ENCODE data around the gene GAREM1. TPM values are rescaled to one million over a fixed set of nuclear protein-coding genes. Genes with fewer than 3 reads are reported as not detected.

The GAREM1 gene
- total RNA-seq, 4 donors from 2014 or later, result 23.6 to 29.9 (median 29.1) TPM

GRCh38 chr18:32284284-32284683 is 186.4 kb downstream of the GAREM1 start:
- Histone ChIP-seq H3K27me3 (no peaks in the 10 kb centered on the region), H3K4me1 (peaks cover 0 to 13% (median 0%) of the 10 kb centered on the region in 4 donors), H3K4me3 (no peak overlapping the region), H3K9me3 (no peaks in the 10 kb centered on the region), H3K27ac (no peak overlapping the region), H3K36me3 (peaks cover 0 to 10% (median 0%) of the 10 kb centered on the region in 3 donors)
- TF ChIP-seq CTCF (IDR thresholded peaks at IDR 0.05), result no peak
- no peak for DNase-seq

- TF ChIP-seq POLR2A (IDR thresholded peaks at IDR 0.05) (no peak), CTCF (IDR thresholded peaks at IDR 0.05) (no peak)
- Histone ChIP-seq H3K27me3 (no peaks in the 10 kb centered on the region), H3K36me3 (no peaks in the 10 kb centered on the region), H3K9me3 (no peaks in the 10 kb centered on the region), H3K4me3 (no peak overlapping the region), H3K4me1 (peaks cover 0 to 38% (median 4%) of the 10 kb centered on the region in 4 donors), H3K27ac (no peak overlapping the region)
- DNase-seq, result no peak
These were observed 189.8 kb downstream of the GAREM1 start for GRCh38 chr18:32280911-32281310.

GRCh38 chr18:32280188-32280783 is 190.4 kb downstream of the GAREM1 start:
- TF ChIP-seq CTCF (IDR thresholded peaks at IDR 0.05), result no peak
- no peak for TF ChIP-seq POLR2A (IDR thresholded peaks at IDR 0.05)
- H3K4me3 ChIP-seq, result no peak overlapping the region
- no peaks in the 10 kb centered on the region for H3K27me3 ChIP-seq
- H3K27ac ChIP-seq, result no peak overlapping the region
- DNase-seq, result no peak
- H3K4me1 ChIP-seq, result peaks cover 0 to 44% (median 4%) of the 10 kb centered on the region in 4 donors
- no peaks in the 10 kb centered on the region for H3K36me3 ChIP-seq
- no peaks in the 10 kb centered on the region for H3K9me3 ChIP-seq

GRCh38 chr18:32278177-32278799 is 192.4 kb downstream of the GAREM1 start:
- Histone ChIP-seq H3K9me3 (no peaks in the 10 kb centered on the region), H3K27me3 (no peaks in the 10 kb centered on the region), H3K36me3 (no peaks in the 10 kb centered on the region), H3K4me3 (no peak overlapping the region), H3K4me1 (peaks cover 0 to 46% (median 4%) of the 10 kb centered on the region in 4 donors), H3K27ac (peak overlapping the region in 2 of 4 donors; percentile 61 to 64)
- TF ChIP-seq POLR2A (IDR thresholded peaks at IDR 0.05) (no peak), CTCF (IDR thresholded peaks at IDR 0.05) (no peak)
- DNase-seq, result peak in 1 of 3 donors; percentile 63

- TF ChIP-seq POLR2A (IDR thresholded peaks at IDR 0.05), result no peak
- TF ChIP-seq CTCF (IDR thresholded peaks at IDR 0.05), result no peak
- H3K36me3 ChIP-seq, result no peaks in the 10 kb centered on the region
- no peak for DNase-seq
- no peaks in the 10 kb centered on the region for H3K27me3 ChIP-seq
- no peaks in the 10 kb centered on the region for H3K9me3 ChIP-seq
- peak overlapping the region in 2 of 4 donors; percentile 61 to 64 for H3K27ac ChIP-seq
- H3K4me3 ChIP-seq, result no peak overlapping the region
- H3K4me1 ChIP-seq, result peaks cover 0 to 46% (median 4%) of the 10 kb centered on the region in 4 donors
These were observed 193.1 kb downstream of the GAREM1 start for GRCh38 chr18:32277549-32277948.

Measured in Peyer's patch (tissue), 4 donors.